ENCODE results near the gene CFB. TPM values are rescaled to one million over a fixed set of nuclear protein-coding genes. Genes with fewer than 3 reads are reported as not detected.

CFB gene
- total and polyA plus RNA-seq, 9 of the 15 experiments (the other 6 are each of a cell fraction or from before 2014, with no cell fraction given): 0.08 to 0.91 (median 0.22) TPM; not detected in 4

- TF ChIP-seq RERE (CRISPR knock-in tag; IDR thresholded peaks at IDR 0.05; ENCODE audit: borderline replicate concordance): no peak
- TF ChIP-seq ZNF668 (CRISPR knock-in tag; IDR thresholded peaks at IDR 0.05): no peak
- no peak for TF ChIP-seq ETV6 (IDR thresholded peaks at IDR 0.05; ENCODE audit: borderline replicate concordance in 1 of 2, low read depth in 2 of 2, low read length in 1 of 2)
- no peak for TF ChIP-seq ETV6 (CRISPR knock-in tag; IDR thresholded peaks at IDR 0.05; ENCODE audit: borderline replicate concordance)
- no peak for TF ChIP-seq KLF10 (CRISPR knock-in tag; IDR thresholded peaks at IDR 0.05)
- no peak for TF ChIP-seq GABPB2 (CRISPR knock-in tag; conservative IDR thresholded peaks at IDR 0.05)
- TF ChIP-seq GABPB1 (CRISPR knock-in tag; IDR thresholded peaks at IDR 0.05): peak; percentile 67
- TF ChIP-seq FOXJ3 (CRISPR knock-in tag; IDR thresholded peaks at IDR 0.05): no peak
- no peak for TF ChIP-seq POLR2H (tag; IDR thresholded peaks at IDR 0.05; ENCODE audit: low read depth)
- TF ChIP-seq MTA3 (IDR thresholded peaks at IDR 0.05; ENCODE audit: borderline replicate concordance): peak; percentile 45
- TF ChIP-seq ZNF699 (CRISPR knock-in tag; IDR thresholded peaks at IDR 0.05; ENCODE audit: insufficient replicate concordance): no peak
- TF ChIP-seq ELF1 (tag; IDR thresholded peaks at IDR 0.05): no peak
- no peak for TF ChIP-seq ZNF212 (CRISPR knock-in tag; IDR thresholded peaks at IDR 0.05)
- peak; percentile 69 for TF ChIP-seq KDM5B (IDR thresholded peaks at IDR 0.05; ENCODE audit: insufficient replicate concordance, low read depth, low read length)
- no peak for TF ChIP-seq ZNF347 (CRISPR knock-in tag; IDR thresholded peaks at IDR 0.05; ENCODE audit: low read depth)
- no peak for TF ChIP-seq ILF3 (IDR thresholded peaks at IDR 0.05; ENCODE audit: borderline replicate concordance)
- TF ChIP-seq SMAD4 (CRISPR knock-in tag; conservative IDR thresholded peaks at IDR 0.05): peak; percentile 67; the same call in 1 of the 2 replicates
- TF ChIP-seq E4F1 (CRISPR knock-in tag; IDR thresholded peaks at IDR 0.05; ENCODE audit: borderline replicate concordance): no peak
- TF ChIP-seq ZBTB26 (CRISPR knock-in tag; IDR thresholded peaks at IDR 0.05): no peak
- no peak for TF ChIP-seq CBFA2T3 (IDR thresholded peaks at IDR 0.05)
Observed at GRCh38 chr6:31897612-31898382, 48.1 kb upstream of the CFB start, which contains the start of gene EHMT2 (continued).
